MCF 10A (cell line): ENCODE data around the gene COX7A2L. TPM values are rescaled to one million over a fixed set of nuclear protein-coding genes. Genes with fewer than 3 reads are reported as not detected.
"Not testable (repeated sequence)": the region's sequence is repeated elsewhere in the genome, so short reads cannot be mapped to it uniquely, and the experiment has no call there.

Source experiments
- BruUV-seq: library from RNA; stranded (reverse); fragments of 400-500 nt; replicated peaks from 2 replicates; lab custom pipeline; 2021; lab: Mats Ljungman, UMichigan
- CTCF ChIA-PET: fragments of 300-600 bp; sonication (Branson Sonifier 250); formaldehyde crosslinking; extraction: SDS; loops from one replicate; lab custom pipeline; 2021; ENCODE audit warnings: antibody characterized with exemption, inconsistent platforms; lab: Yijun Ruan, JAX
- POLR2A ChIA-PET: fragments of 300-600, 350-650 bp; sonication (Branson Sonifier 250); formaldehyde crosslinking; extraction: SDS; loops from one replicate; lab custom pipeline; 2020; ENCODE audit warnings: antibody characterized with exemption, inconsistent platforms; lab: Yijun Ruan, JAX
- DNase-seq: peaks from one replicate; pipeline ENCODE4 v3.0.0-alpha.2; 2018; ENCODE audit not compliant: unreplicated experiment
- H3K27ac Mint-ChIP-seq: one replicate; pipeline ENCODE4 v1.8.0; 2022; ENCODE audit warnings: mild to moderate bottlenecking, low read depth, mixed read lengths; ENCODE audit not compliant: unreplicated experiment
- H3K27me3 Mint-ChIP-seq: one replicate; pipeline ENCODE4 v1.8.0; 2022; ENCODE audit warnings: mixed read lengths; ENCODE audit not compliant: insufficient read depth, unreplicated experiment
- H3K36me3 Mint-ChIP-seq: one replicate; pipeline ENCODE4 v1.8.0; 2022; ENCODE audit warnings: mild to moderate bottlenecking, moderate library complexity, mixed read lengths; ENCODE audit not compliant: insufficient read depth, unreplicated experiment
- H3K4me1 Mint-ChIP-seq: one replicate; pipeline ENCODE4 v1.8.0; 2022; ENCODE audit warnings: mixed read lengths; ENCODE audit not compliant: insufficient read depth, unreplicated experiment
- H3K4me3 Mint-ChIP-seq: one replicate; pipeline ENCODE4 v1.8.0; 2022; ENCODE audit warnings: mild to moderate bottlenecking, moderate library complexity, mixed read lengths; ENCODE audit not compliant: unreplicated experiment
- H3K9me3 Mint-ChIP-seq: one replicate; pipeline ENCODE4 v1.8.0; 2022; ENCODE audit warnings: mixed read lengths; ENCODE audit not compliant: unreplicated experiment
- intact Hi-C: fragments of 100-400 bp; cut with micrococcal nuclease; formaldehyde crosslinking; loops from 2 replicates; pipeline ENCODE4 v1.14.1; 2022
- total RNA-seq: library from RNA; stranded (reverse); gene quantifications from 2 replicates; pipeline ENCODE4 v1.2.3, GENCODE V29; 2022
- TF ChIP-seq, protein P1 (sequence below): fragments of 200-600 bp; IDR thresholded peaks from one replicate; pipeline ENCODE4 v1.8.0; 2022; ENCODE audit warnings: antibody characterized with exemption, mild to moderate bottlenecking; ENCODE audit not compliant: unreplicated experiment

The COX7A2L gene
- total RNA-seq, 1 experiment from 2014 or later = 190 TPM

DNA sequence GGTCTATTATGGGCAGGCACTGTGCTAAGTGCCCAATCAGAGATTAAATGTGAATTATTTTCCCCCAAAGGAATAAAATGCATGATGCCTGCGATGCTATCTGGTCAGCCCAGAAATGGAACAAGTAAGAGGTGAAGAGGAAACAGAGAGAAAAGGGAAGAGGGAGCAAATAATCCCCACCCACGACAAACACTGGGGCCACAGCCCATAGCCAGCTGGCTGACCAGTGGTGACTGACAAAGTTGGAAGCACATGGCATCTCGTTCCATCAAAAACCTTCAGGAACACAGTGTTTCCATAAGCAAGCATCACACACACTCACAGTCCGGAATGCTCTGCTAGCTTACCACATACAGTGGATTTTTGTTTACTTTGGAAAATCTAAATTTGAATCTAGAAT, 21.1 kb upstream of the COX7A2L start:
- BruUV-seq = no TSS peak
- intact Hi-C loops = no loop called here
- H3K36me3 Mint-ChIP-seq = no peaks in the 10 kb centered on the region
- ChIA-PET CTCF (no interaction called here), POLR2A (no interaction called here)
- H3K27ac Mint-ChIP-seq = no peak overlapping the region
- no peak for DNase-seq
- H3K27me3 Mint-ChIP-seq = no peaks in the 10 kb centered on the region
- no peaks in the 10 kb centered on the region for H3K9me3 Mint-ChIP-seq
- no peak overlapping the region for H3K4me3 Mint-ChIP-seq
- TF ChIP-seq, protein P1, sequence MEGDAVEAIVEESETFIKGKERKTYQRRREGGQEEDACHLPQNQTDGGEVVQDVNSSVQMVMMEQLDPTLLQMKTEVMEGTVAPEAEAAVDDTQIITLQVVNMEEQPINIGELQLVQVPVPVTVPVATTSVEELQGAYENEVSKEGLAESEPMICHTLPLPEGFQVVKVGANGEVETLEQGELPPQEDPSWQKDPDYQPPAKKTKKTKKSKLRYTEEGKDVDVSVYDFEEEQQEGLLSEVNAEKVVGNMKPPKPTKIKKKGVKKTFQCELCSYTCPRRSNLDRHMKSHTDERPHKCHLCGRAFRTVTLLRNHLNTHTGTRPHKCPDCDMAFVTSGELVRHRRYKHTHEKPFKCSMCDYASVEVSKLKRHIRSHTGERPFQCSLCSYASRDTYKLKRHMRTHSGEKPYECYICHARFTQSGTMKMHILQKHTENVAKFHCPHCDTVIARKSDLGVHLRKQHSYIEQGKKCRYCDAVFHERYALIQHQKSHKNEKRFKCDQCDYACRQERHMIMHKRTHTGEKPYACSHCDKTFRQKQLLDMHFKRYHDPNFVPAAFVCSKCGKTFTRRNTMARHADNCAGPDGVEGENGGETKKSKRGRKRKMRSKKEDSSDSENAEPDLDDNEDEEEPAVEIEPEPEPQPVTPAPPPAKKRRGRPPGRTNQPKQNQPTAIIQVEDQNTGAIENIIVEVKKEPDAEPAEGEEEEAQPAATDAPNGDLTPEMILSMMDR = no peak
- H3K4me1 Mint-ChIP-seq = no peaks in the 10 kb centered on the region

DNA sequence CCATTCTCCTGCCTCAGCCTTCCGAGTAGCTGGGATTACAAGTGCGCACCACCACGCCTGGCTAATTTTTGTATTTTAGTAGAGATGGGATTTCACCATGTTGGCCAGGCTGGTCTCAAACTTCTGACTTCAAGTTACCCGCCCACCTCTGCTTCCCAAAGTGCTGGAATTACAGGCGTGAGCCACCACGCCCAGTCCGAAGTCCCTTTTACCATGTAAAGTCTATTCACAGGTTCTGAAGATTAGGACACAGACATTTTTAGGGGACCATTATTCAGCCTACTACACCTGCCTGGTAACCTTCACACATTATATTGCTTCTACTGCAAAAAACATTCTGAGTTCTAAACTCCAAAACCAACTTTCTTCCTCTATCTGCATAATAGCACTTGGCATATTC, 19.0 kb upstream of the COX7A2L start:
- H3K27me3 Mint-ChIP-seq, H3K36me3 Mint-ChIP-seq, H3K9me3 Mint-ChIP-seq, H3K4me3 Mint-ChIP-seq, CTCF ChIA-PET, BruUV-seq, intact Hi-C loops, POLR2A ChIA-PET, DNase-seq, H3K27ac Mint-ChIP-seq, H3K4me1 Mint-ChIP-seq: not testable (repeated sequence)

DNA sequence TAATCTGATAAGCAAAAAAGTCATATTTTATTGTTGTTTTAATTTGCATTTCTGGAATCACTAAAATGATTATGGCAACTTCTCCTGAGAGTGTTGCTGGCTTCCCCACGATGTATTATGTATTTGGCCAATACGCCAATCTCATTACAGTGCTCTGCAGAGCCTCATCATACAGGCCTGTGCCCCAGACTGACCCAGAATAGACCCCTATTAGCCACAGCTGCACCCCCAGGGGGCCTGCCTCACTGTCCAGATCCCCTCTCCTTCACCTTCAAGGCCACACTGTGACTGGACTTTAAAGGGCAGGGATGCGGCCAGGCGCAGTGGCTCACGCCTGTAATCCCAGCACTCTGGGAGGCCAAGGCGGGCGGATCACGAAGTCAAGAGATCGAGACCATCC, 17.4 kb upstream of the COX7A2L start:
- Mint-ChIP-seq H3K36me3 (no peaks in the 10 kb centered on the region), H3K4me3 (no peak overlapping the region), H3K9me3 (no peaks in the 10 kb centered on the region), H3K27ac (no peak overlapping the region), H3K4me1 (no peaks in the 10 kb centered on the region), H3K27me3 (no peaks in the 10 kb centered on the region)
- ChIA-PET POLR2A (interaction anchor here (1.5 kb wide), 1 partner anchor 10 kb away, joined by 3 read pairs; no protein-coding TSS in a partner anchor), CTCF (interaction anchor here (0.7 kb wide), 1 partner anchor 82 kb away, joined by 3 read pairs; no protein-coding TSS in a partner anchor)
- intact Hi-C loops = no loop called here
- BruUV-seq = no TSS peak
- no peak for DNase-seq
- TF ChIP-seq, protein P1 = no peak

DNA sequence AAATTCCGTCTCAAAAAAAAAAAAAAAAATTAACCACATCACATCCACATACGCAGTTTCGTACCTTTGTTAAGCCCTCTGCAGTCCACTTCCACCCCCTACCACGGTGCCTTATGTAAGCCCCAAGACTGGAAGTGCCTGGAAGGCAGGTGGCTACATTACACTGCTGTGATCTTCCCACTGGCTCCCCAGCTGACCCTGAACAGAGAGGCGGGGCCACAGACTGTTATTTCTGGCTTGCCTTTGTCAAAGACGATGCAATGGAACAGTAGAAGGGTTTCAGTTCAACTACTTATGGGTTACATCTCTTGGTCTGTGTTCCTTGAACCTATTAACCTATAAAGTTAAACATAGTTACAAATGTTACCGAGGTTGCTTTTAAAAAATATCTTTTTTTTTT, 15.7 kb upstream of the COX7A2L start:
- H3K36me3 Mint-ChIP-seq = no peaks in the 10 kb centered on the region
- H3K27me3 Mint-ChIP-seq = no peaks in the 10 kb centered on the region
- POLR2A ChIA-PET = no interaction called here
- H3K9me3 Mint-ChIP-seq = no peaks in the 10 kb centered on the region
- no peak for DNase-seq
- no peaks in the 10 kb centered on the region for H3K4me1 Mint-ChIP-seq
- CTCF ChIA-PET = no interaction called here
- intact Hi-C loops = no loop called here
- TF ChIP-seq, protein P1 = no peak
- no TSS peak for BruUV-seq
- no peak overlapping the region for H3K27ac Mint-ChIP-seq
- no peak overlapping the region for H3K4me3 Mint-ChIP-seq
